Measurements from ENCODE around the gene FRMD4A. TPM values are rescaled to one million over a fixed set of nuclear protein-coding genes. Genes with fewer than 3 reads are reported as not detected.

Gene FRMD4A
- 23.0 and 34.6 TPM in 2 replicates for total RNA-seq
- polyA plus RNA-seq (2012): 19.7 TPM

- no peak for DNase-seq (ENCODE audit: low read depth)
Observed at GRCh38 chr10:14330388-14331061, at the start of gene FRMD4A. FRMD4A (minus strand) TSS chr10:14330924.

GRCh38 chr10:14379556-14380280 is 49.0 kb upstream of the FRMD4A start:
- DNase-seq (ENCODE audit: low read depth): peak; percentile 95

GRCh38 chr10:14378387-14378960 is 47.8 kb upstream of the FRMD4A start:
- DNase-seq (ENCODE audit: low read depth): peak; percentile 87

GRCh38 chr10:14377591-14378175 is 47.0 kb upstream of the FRMD4A start:
- no peak for DNase-seq (ENCODE audit: low read depth)

GRCh38 chr10:14374745-14375445 is 44.2 kb upstream of the FRMD4A start:
- no peak for DNase-seq (ENCODE audit: low read depth)

GRCh38 chr10:14372606-14373005 is 41.9 kb upstream of the FRMD4A start:
- DNase-seq (ENCODE audit: low read depth): peak; percentile 91

GRCh38 chr10:14371581-14371980 is 40.9 kb upstream of the FRMD4A start:
- DNase-seq (ENCODE audit: low read depth): peak; percentile 98

GRCh38 chr10:14370894-14371293 is 40.2 kb upstream of the FRMD4A start:
- DNase-seq (ENCODE audit: low read depth): no peak

GRCh38 chr10:14369906-14370305 is 39.2 kb upstream of the FRMD4A start:
- DNase-seq (ENCODE audit: low read depth): peak; percentile 90

- peak; percentile 65 for DNase-seq (ENCODE audit: low read depth)
Observed at GRCh38 chr10:14366760-14367159, 36.0 kb upstream of the FRMD4A start.

- no peak for DNase-seq (ENCODE audit: low read depth)
Observed at GRCh38 chr10:14365266-14365665, 34.5 kb upstream of the FRMD4A start.

- DNase-seq (ENCODE audit: low read depth): no peak
Observed at GRCh38 chr10:14362104-14362503, 31.4 kb upstream of the FRMD4A start.

- DNase-seq (ENCODE audit: low read depth): peak; percentile 87
Observed at GRCh38 chr10:14360961-14361360, 30.2 kb upstream of the FRMD4A start.

- DNase-seq (ENCODE audit: low read depth): peak; percentile 52
Observed at GRCh38 chr10:14360515-14360914, 29.8 kb upstream of the FRMD4A start.

- no peak for DNase-seq (ENCODE audit: low read depth)
Observed at GRCh38 chr10:14358886-14359573, 28.3 kb upstream of the FRMD4A start.

- DNase-seq (ENCODE audit: low read depth): peak; percentile 75
Observed at GRCh38 chr10:14356921-14357320, 26.2 kb upstream of the FRMD4A start.

GRCh38 chr10:14355750-14356149 is 25.0 kb upstream of the FRMD4A start:
- no peak for DNase-seq (ENCODE audit: low read depth)

- DNase-seq (ENCODE audit: low read depth): no peak
Observed at GRCh38 chr10:14353291-14353913, 22.7 kb upstream of the FRMD4A start.

GRCh38 chr10:14350006-14350405 is 19.3 kb upstream of the FRMD4A start:
- DNase-seq (ENCODE audit: low read depth): no peak

- no peak for DNase-seq (ENCODE audit: low read depth)
Observed at GRCh38 chr10:14349081-14349480, 18.4 kb upstream of the FRMD4A start.
